NCI-H2029 (cell line): ENCODE results near the gene PDGFC.

Experiments
- DNase-seq: peaks from one replicate; lab custom pipeline; 2025; lab: John Stamatoyannopoulos, UW

The PDGFC gene

DNA sequence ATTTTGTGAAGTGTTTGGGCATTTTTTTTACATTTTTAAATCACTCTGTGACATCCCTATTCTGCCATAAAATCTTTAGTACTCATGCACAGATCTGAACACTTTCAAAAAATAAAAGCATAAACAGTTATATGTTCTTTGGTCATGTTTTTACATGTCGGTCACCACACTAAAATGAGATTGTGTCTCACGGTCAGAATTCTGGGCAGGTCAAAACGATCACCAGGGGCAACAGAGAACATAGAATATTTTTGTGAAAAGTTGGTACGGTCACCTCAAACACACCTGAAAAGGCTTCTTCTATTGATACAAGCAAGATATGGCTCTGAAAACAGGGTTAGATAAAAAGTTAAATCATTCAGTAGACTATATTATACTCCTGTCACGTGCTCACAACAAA lies 189.1 kb downstream of the PDGFC start:
- DNase-seq: no peak

DNA sequence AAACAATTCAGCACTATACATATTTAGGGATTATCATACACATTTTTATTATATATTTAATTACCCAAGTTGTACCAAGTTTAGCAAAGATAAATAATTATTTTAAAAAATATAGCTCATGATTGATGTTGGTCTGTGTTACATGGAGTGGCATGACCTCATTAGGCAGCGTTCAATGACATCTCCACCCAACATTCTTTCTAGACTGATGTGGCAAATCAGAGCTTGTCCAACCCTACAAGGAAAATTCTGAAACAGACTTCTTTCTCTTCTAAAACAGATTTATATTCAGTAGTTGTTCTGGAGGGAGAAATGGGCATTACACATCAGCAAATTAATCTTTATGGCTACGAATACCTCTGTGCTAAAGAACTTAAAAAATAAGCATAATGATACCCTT lies 189.7 kb downstream of the PDGFC start:
- DNase-seq: no peak

DNA sequence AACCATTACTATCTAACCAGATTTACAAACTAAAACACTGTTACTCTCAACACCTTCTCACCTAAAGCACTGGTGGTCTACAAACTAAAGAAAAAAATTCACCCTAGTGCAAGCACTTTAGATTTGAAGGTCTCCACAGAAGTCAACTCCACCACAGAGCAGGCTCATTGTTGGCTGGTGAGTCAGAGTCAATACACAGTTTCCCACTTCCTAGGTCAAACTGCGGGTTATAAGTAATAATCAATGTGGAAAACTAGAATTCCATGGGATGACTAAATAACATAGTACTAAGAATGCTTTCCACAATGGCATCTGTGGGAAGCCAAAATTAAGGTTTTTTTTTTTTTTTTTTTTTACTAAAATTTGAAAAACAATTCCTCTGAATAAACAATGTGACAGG lies 191.8 kb downstream of the PDGFC start:
- DNase-seq: no peak

DNA sequence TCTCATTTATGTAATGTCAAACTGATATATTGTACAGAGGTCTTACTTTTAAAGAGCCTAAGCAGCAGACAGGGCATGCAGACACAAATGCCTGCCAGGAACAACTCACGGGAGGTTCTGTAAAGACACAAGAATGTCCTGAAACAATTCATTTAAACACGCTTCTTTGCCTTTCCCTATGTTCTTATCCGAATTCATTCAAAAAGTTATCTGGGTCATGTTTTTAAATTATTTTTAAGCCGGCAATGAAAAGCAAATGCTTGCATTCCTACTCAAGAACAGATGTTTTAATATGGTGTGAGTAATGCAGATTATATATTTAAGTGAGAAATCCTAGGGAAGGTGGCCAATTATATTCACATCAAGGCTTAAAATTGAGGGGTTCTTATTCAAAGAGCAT lies 192.6 kb downstream of the PDGFC start:
- no peak for DNase-seq

DNA sequence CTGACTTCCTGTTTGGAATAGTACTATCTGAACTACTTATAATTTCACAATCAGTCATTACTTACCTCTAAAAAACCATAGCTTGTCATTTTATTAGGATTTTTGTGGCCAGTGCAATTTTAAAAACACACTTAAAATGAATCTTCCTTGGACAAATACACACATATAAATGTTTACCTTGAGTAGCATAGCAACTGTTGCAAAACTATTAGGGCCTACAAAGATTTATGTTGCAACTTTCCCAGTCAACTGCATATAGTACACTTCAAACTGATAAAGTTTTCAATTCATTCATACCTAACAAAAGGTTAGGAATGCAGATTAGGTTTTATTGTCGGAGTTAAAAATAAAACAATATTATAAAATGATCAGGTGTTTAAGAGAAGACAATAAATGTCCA lies 193.0 kb downstream of the PDGFC start:
- no peak for DNase-seq

DNA sequence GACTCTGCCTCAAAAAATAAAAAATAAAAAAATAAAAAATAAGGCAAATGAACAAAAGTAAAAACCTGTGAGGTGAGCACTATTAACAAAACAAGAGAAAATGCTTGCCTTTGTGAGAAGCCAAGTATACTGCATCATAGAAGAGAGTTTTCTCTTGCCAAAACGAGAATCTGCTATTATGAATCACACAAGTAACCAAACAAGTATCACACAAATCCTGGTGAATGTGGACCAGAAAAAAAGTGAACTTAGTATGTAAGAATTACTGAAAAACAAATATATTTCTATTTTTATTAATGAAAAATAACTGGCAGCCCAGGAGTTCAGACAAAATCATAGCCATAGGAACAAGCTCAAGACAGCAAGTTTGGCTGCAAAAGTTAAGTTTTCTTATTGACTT lies 193.5 kb downstream of the PDGFC start:
- no peak for DNase-seq

DNA sequence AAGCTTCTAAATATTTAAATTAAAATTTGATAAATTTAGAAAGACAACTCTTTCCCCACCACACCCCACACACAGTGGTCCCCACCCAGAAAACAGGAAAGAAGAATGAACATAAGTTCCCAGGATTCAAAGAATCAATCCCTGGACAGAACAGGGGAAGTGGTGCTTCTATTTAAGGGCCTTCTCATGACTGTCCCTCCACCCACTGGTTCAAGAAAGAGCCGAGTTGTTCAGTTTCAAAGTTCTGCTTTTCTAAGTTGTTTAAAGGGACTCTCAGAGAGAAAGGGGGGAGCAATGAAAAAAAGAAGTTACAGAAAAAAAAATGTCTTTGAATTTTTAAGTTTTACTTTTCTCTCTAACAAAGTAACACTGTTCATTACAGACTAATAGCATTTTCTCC lies 195.8 kb downstream of the PDGFC start:
- DNase-seq: no peak

DNA sequence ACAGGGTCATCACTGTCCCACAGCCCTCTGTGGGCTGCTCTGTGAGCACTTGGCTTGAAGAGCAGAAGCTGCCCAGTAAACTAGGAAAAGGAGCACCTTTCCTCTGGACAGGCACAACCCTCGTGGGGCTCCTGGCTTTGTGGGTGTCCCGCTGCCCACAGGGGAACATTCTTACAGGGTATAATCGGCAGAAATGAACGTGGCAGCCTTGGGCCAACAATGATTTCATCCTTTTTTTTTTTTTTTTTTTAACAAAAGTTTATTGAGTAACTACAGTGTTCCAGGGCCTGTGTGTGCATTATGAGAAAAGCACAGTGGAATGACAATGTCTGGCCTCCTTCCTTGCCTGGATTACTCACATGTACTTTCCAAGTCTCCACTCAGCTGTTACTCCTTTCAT lies 197.2 kb downstream of the PDGFC start:
- DNase-seq: no peak

DNA sequence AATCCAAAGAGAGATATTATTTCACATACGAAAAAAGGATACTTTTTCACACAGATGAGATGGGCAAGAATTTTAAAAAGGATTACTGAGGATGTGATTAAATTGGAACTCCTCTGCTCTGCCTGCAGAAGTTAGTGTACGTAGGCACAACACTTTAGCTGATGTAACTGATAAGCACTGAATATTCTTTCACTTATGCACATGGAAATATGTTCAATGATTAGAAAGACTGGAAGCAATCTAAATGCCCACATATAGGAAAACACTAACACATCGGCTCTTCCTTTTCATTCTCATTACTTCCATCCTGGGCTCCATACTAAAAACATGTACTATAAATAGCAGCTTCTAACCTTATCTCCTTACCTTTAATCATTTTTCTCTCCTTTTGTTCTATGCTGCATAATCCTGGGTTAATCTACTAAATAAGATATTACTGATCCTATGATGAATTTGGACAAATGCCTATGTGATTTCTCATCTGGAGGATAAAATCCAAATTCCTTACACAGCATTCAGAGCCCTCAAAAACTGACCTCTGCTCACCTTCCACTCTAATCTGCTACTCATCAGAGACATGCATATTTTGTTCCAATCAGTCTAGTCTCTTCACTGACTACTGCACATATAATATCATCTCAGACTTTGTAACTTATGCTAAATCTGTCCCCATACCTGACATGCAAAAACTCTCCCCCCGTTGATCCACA lies 197.8 kb downstream of the PDGFC start:
- no peak for DNase-seq

DNA sequence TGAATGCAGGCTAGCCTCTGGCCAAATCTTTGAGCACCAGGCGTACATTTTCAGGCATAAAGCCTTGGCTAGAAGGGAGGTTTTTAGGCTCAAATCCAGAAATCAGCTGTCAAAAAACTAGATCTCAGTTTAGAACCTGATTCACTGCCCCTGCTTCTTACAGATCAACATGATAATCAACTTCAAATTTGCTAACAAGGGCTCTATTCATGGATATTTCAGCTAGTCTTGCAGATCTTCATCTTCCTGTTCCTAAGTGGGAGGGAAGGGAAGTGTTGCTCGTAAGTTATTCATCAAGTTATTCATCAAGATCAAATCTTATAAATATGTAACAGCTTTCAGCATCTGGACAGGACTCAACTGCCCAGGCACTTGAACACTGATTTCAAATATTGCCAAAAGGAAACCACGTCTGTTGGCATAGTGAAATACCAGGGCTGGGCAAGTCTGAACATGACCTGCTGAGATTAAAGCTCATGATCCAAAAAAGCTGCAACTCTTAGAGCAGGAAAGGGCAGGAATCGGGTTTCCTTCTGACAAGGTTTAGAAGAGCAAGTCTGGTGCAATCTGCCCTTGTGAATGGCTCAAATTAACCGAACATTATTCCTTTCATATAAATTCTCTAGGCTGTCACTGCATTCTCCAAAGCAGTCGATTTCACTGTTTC lies 200.3 kb downstream of the PDGFC start:
- no peak for DNase-seq

DNA sequence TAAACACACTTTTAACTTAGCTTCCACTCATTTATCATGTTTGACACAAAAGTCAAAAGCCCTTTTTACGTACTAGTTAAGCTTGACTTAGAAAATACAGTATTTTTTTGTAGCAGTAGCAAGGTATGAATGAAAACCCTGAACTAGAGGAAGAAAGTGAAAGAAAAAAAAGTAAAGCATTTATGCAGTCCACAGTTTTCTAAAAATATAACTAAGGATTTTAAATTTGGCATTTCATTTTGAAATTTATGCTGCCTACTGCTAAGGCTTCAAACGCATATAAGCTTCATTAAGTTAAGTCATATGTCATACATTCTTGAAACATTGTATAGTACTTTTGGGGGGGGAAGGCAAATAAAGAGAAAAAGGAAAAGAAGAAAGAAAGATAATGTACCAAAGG lies 201.5 kb downstream of the PDGFC start:
- DNase-seq: no peak

DNA sequence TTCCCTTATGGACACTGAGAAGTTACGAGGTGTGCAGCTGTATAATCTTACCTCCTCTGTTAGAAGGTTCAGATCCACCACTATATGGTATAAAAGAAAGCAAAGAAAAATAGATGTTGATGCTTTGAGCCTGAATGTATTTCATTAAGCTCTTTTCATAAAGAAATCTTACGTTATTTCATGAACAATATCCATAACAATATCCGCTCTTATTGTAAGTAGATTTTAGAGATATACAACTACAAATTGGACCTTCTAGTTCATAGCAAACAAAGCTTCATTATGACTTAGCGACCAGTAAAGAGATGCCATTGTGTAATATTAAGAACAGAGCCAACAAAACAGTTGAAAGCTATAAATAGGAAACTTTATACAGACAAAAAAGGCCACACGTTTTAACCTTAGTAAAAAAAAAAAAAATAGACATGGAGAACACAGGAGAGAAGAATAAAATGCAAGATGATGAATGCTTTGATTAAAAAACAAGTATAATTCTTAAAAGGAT lies 203.6 kb downstream of the PDGFC start:
- DNase-seq: no peak

DNA sequence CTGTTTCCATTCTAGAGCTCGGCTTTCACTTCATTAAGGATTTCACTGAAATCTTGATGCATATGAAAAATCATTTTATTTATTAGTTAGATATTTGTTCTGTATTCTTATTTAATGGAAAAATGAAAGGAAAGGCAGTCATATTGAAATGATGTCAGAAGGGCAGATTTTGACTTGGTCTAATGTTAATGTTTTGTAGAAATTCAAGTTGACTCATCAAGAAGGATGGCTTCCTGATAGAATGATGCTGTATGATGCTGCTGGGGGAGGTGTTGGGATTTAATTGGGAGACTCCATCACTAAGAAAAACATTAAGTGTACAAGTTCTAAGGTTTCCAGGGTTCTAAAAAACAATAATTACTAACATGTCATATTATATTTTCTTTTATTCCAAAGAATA lies 204.8 kb downstream of the PDGFC start:
- no peak for DNase-seq

DNA sequence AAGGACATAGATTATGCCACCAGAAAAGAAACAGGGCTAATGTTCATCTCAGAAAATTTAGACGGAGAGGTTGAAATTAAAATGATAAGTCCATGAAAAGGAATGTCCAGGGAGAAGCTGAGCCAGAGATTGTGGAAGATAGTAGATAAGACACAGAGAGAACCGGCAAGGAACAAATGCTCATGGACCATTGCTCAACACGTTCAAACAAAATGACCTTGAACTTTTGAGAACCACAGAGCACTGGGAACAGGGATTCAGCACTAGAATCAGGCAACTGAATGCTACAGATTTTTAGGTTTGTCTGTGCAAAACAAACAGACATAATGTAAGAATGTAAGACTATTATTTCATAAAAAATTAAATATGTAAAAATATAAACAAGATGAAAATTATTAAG lies 206.3 kb downstream of the PDGFC start:
- DNase-seq: no peak

DNA sequence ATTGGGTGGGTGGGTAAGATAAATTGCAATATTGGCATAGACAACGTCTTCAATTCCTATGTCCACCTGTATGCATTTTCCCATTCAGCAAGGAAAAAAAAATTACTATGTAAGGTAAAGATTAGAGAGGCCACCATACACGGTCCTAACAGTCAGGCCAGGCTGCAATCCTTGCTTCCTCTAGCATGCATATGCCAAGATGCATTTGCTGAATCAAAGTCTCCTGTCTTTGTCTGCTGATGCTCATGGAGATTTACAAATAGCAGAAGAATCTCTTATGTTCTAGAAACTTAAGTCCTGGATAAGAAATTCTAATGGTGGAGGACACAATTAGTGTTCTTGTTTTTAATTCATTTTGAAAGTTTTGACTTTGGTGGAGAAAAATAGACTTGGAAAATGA lies 206.8 kb downstream of the PDGFC start:
- no peak for DNase-seq

DNA sequence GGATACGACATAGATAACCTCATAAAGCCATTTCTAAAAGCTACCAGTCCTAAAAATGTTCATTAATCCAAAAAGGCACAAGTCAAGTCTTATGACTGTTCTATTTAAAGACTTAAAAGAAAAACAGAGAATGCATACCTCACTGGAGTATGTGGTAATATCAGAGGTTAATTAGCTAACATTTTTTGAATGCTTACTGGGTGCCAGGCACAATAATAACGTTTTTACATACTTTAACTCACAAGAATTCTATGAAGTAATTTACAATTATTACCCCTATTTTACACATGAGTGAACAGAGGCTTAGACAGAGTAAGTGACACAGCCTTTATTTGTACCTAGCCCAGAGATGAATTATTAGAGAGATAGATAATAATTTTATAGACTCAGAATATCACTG lies 207.5 kb downstream of the PDGFC start:
- no peak for DNase-seq

DNA sequence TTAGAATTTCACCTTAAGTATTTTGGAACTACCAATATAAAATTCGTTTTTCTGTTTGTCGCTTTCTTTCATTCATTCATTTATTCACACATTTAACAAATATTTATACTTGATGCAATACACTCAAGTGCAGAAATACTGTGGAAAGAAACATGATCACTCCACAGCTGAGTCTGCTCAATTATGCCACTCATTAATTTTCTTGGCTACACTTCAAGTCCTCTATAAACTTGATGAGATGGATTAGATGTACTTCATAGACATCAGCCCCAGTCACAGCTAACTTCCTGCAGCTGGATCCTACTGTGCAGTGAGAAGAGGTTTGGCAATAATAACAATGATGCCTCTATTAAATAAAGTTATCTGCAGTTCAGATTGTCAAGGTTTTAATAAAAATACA lies 208.1 kb downstream of the PDGFC start:
- DNase-seq: peak; percentile 42

DNA sequence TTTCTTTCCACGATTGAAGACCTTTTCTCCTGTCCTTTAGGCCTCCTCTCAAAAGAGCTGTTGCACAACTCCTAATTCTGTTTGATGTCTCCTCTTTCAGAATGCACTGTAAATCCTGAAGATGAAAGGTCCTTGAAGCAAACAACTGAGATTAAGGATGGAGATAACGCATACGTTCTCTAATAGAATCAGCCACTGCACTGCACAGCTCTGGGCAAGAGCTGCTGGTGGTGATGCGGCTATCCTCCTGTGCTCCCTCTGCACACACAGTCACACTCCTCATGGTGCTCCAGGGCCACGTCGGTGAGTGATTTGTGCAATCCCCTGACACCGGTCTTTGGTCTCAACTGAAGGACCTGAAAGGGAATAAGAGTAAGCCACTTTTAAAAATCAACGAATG lies 208.7 kb downstream of the PDGFC start:
- no peak for DNase-seq

DNA sequence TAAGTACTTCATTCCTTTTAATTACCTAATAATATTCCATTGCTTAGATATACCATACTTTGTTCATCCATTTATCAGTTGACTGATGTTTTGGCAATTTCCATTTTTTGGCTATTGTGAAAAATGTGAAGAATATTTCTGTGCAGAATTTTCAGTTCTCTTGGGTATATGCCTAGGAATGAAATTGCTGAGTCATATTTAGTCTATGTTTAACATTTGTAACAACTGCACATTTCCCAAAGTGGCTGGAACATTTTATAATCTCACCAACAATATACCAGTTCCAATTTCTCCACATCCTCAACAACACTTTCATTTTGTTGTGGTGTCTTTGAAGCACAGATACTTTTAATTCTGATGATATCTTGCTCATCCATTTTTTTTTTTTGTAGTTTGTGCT lies 215.5 kb downstream of the PDGFC start:
- no peak for DNase-seq

DNA sequence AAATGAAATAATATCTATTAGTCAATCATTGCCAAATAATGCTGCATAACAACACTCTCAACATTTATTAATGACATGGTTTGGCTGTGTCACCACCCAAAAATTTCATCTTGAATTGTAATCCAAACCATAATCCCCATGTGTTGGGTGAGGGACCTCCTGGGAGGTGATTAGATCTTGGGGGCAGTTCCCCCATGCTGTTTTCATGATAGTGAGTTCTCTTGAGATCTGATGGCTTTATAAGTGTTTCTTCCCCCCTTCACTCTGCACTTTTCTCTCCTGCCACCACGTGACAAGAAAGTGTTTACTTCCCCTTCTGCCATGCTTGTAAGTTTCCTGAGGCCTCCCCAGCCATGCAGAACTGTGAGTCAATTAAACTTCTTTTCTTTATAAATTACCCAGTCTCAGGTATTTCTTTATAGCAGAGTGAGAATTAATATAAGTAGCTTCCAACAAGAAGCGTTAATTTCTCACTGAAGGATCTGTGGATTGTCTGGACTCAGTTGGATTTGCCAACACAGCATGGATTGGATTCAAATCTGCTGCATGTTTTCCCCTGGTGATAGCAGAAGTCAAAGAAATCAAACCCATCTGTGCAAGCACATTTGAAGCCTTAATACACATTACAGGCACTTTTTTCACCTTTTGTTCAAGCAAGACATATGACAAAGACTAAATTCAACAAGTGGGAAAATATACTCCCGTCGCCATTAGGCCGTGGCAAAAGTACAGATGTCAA lies 216.6 kb downstream of the PDGFC start:
- no peak for DNase-seq

DNA sequence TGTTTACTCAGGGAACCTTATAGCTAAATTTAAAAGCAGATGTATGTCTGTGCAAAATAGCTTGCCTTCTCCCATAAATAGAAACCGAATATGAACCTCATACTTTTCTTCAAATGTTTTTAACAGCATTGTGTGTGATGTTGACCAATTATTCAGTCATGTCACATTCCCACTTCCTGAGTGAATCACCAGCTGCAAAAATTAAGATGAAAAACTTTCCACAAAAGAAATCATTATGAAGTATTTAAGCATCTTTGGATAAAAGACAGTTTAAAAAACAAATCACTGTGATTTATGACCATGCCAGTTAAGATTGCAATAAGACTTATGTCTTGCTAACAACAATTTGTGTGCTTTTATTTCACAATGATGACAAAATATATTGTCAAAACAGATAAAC lies 220.1 kb downstream of the PDGFC start:
- no peak for DNase-seq

DNA sequence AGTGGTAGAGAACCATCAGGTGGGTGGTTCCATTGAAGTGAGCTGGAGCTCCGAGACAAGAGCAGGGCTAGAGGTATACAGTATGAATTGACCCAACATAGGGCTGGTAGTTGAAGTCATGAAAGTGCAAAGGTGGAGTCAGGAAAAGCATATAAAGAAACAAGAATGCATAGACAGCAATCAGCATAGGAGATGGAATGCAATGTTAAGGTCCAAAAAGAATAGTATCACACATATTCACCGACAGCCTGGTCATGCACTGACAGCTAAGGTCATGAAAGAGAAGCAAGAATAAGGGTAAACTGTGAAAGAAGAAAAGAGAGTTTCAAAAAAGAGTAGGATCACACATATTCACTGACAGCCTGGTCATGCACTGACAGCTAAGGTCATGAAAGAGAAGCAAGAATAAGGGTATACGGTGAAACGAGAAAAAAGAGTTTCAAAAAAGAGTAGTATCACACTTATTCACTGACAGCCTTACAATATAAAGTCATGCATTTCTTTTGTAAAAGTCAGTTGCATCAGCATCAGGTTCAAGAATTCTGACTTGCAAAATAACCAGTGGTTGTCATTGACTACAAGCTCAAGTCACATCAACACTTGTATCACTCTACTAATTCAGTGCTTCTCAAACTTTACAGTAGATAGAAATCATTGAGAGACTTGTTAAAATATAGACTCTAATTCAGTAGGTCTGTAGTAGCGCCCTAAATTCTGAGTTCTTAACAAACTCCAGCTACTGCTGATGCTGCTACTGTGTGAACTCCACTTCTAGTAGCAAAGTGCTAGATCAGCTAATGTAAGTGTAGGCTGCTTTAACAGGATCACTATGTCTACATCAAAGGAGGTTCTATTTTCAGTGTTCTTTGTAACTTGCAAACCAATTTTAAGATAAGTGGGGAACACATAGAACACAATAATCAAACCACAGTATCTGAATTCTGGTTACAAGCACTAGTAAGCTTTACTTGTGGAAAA lies 221.9 kb downstream of the PDGFC start:
- DNase-seq: no peak
